Spleen (tissue), 7 donors: ENCODE results near the gene USP15.

ENCODE experiments used
- CTCF ChIP-seq, 11 experiments: fragments of 200-600 bp in 7 of 11; fragments of 450-650 bp in 4 of 11; sonication (generic) in 4 of 11; IDR thresholded peaks in 8 of 11; conservative IDR thresholded peaks in 3 of 11; 1 replicate in 7 of 11; 2 replicates in 4 of 11; pipeline versions ENCODE4 v1.4.0 to v1.8.0; 2016 to 2021; ENCODE audit warnings: antibody characterized with exemption in 11 of 11, inconsistent platforms in 4 of 11, mild to moderate bottlenecking in 1 of 11
- POLR2A ChIP-seq, 3 donors: fragments of 450-650 bp; IDR thresholded peaks; one replicate each; pipeline ENCODE4 v1.5.1; 2017; ENCODE audit warnings: antibody characterized with exemption in 3 of 3, mild to moderate bottlenecking in 1 of 3
- donor health status: DM: no; HTN: no; CAD: no; lungs with moderate emphysema.
- donor health status: DM: no; HTN: no; CAD: no.
- donor health status: DM: no; HTN: no; CAD: no.

- TF ChIP-seq CTCF (IDR thresholded peaks at IDR 0.05 in 8 of 11, conservative IDR thresholded peaks at IDR 0.05 in 3 of 11) = no peak
- TF ChIP-seq POLR2A (IDR thresholded peaks at IDR 0.05) = no peak
These were observed 119.0 kb downstream of the USP15 start for GRCh38 chr12:62379026-62379722.
